ENCODE data around the gene PPP2CA.

- no peak for TF ChIP-seq POLR2A (IDR thresholded peaks at IDR 0.05; ENCODE audit: low read length)
- no peak for TF ChIP-seq GATA1 (IDR thresholded peaks at IDR 0.05; ENCODE audit: low read depth, low read length)
Observed at GRCh38 chr5:134240421-134240962, 14.6 kb upstream of the PPP2CA start.
